WTC11 (cell line): Measurements from ENCODE around the gene DNAJB5. TPM values are rescaled to one million over a fixed set of nuclear protein-coding genes. Genes with fewer than 3 reads are reported as not detected.

Experiments used
- ATAC-seq: fragments of 200-7000 bp; cut with Tn5 transposase; 2 replicates; pipeline ENCODE4 v1.10.0; 2021; ENCODE audit warnings: mild to moderate bottlenecking, moderate library complexity
- CTCF ChIA-PET: fragments of 300-600 bp; sonication (Branson Sonifier 250); formaldehyde crosslinking; loops from one replicate; lab custom pipeline; 2021; ENCODE audit warnings: antibody characterized with exemption; lab: Charles Lee
- POLR2A ChIA-PET: fragments of 350-600 bp; sonication (Branson Sonifier 250); formaldehyde crosslinking; loops from one replicate; lab custom pipeline; 2021; ENCODE audit warnings: antibody characterized with exemption; lab: Charles Lee
- DNase-seq: peaks from one replicate; pipeline ENCODE4 v3.0.0; 2021; ENCODE audit warnings: low spot score
- H3K27ac Mint-ChIP-seq: 2 replicates; pipeline ENCODE4 v1.8.0; 2021; ENCODE audit warnings: mixed read lengths
- H3K27me3 Mint-ChIP-seq: 2 replicates; pipeline ENCODE4 v1.8.0; 2021; ENCODE audit warnings: low read depth, mild to moderate bottlenecking, moderate library complexity, mixed read lengths
- H3K36me3 Mint-ChIP-seq: 2 replicates; pipeline ENCODE4 v1.8.0; 2021; ENCODE audit warnings: mixed read lengths
- H3K4me1 Mint-ChIP-seq: 2 replicates; pipeline ENCODE4 v1.8.0; 2022; ENCODE audit warnings: mixed read lengths
- H3K4me3 Mint-ChIP-seq: 2 replicates; pipeline ENCODE4 v1.8.0; 2021; ENCODE audit warnings: mild to moderate bottlenecking, moderate library complexity, mixed read lengths
- H3K9me3 Mint-ChIP-seq: 2 replicates; pipeline ENCODE4 v1.8.0; 2021; ENCODE audit warnings: mixed read lengths
- ATF6 ChIP-seq: sonication (generic); formaldehyde crosslinking; IDR thresholded peaks from 2 replicates; pipeline ENCODE4 v1.8.1; 2023; ENCODE audit warnings: mild to moderate bottlenecking, missing genetic modification reagents
- CDX4 ChIP-seq: fragments of 250-450 bp; sonication (Bioruptor Pico); IDR thresholded peaks from 2 replicates; pipeline ENCODE4 v1.9.0; 2021; ENCODE audit warnings: moderate library complexity, mild to moderate bottlenecking, inconsistent platforms, borderline replicate concordance
- E2F4 ChIP-seq: sonication (generic); formaldehyde crosslinking; IDR thresholded peaks from 2 replicates; pipeline ENCODE4 v1.8.1; 2022; ENCODE audit warnings: low read depth, mild to moderate bottlenecking, moderate library complexity, missing genetic modification reagents, borderline replicate concordance
- E2F5 ChIP-seq: sonication (generic); formaldehyde crosslinking; IDR thresholded peaks from 2 replicates; pipeline ENCODE4 v1.8.1; 2022; ENCODE audit warnings: mild to moderate bottlenecking, moderate library complexity, missing genetic modification reagents
- ELF4 ChIP-seq: sonication (generic); formaldehyde crosslinking; IDR thresholded peaks from 2 replicates; pipeline ENCODE4 v1.8.1; 2022; ENCODE audit warnings: low read depth, mild to moderate bottlenecking, moderate library complexity, missing genetic modification reagents
- ETV6 ChIP-seq: sonication (generic); formaldehyde crosslinking; IDR thresholded peaks from 2 replicates; pipeline ENCODE4 v1.8.1; 2022; ENCODE audit warnings: mild to moderate bottlenecking, missing genetic modification reagents
- FOXK1 ChIP-seq: sonication (generic); formaldehyde crosslinking; IDR thresholded peaks from 2 replicates; pipeline ENCODE4 v1.8.0; 2022; ENCODE audit warnings: mild to moderate bottlenecking, moderate library complexity, missing genetic modification reagents
- JAZF1 ChIP-seq: fragments of 250-450 bp; sonication (Bioruptor Pico); IDR thresholded peaks from 2 replicates; pipeline ENCODE4 v1.9.0; 2021; ENCODE audit warnings: moderate library complexity, mild to moderate bottlenecking, inconsistent platforms
- JUN ChIP-seq: sonication (generic); formaldehyde crosslinking; IDR thresholded peaks from 2 replicates; pipeline ENCODE4 v1.8.0; 2023; ENCODE audit warnings: mild to moderate bottlenecking, missing genetic modification reagents
- MXD4 ChIP-seq: fragments of 250-450 bp; sonication (Bioruptor Pico); IDR thresholded peaks from 2 replicates; pipeline ENCODE4 v1.8.0; 2021; ENCODE audit warnings: mild to moderate bottlenecking, moderate library complexity, borderline replicate concordance
- NR2C2 ChIP-seq: sonication (generic); formaldehyde crosslinking; IDR thresholded peaks from 2 replicates; pipeline ENCODE4 v1.8.0; 2022; ENCODE audit warnings: mild to moderate bottlenecking, missing genetic modification reagents
- NR3C1 ChIP-seq: sonication (generic); formaldehyde crosslinking; conservative IDR thresholded peaks from 2 replicates; pipeline ENCODE4 v1.8.1; 2023; ENCODE audit warnings: low read depth, mild to moderate bottlenecking, missing genetic modification reagents
- PRRX2 ChIP-seq: fragments of 250-450 bp; sonication (Bioruptor Pico); IDR thresholded peaks from 2 replicates; pipeline ENCODE4 v1.8.0; 2021; ENCODE audit warnings: mild to moderate bottlenecking
- RORB ChIP-seq: fragments of 250-450 bp; sonication (Bioruptor Pico); IDR thresholded peaks from 2 replicates; pipeline ENCODE4 v1.9.0; 2021; ENCODE audit warnings: mild to moderate bottlenecking
- ZBTB43 ChIP-seq: sonication (generic); formaldehyde crosslinking; IDR thresholded peaks from 2 replicates; pipeline ENCODE4 v1.8.1; 2023; ENCODE audit warnings: mild to moderate bottlenecking, missing genetic modification reagents
- ZNF416 ChIP-seq: fragments of 250-450 bp; sonication (Bioruptor Pico); IDR thresholded peaks from 2 replicates; pipeline ENCODE4 v1.9.0; 2021; ENCODE audit warnings: mild to moderate bottlenecking, inconsistent platforms
- ZSCAN18 ChIP-seq: fragments of 250-450 bp; sonication (Bioruptor Pico); IDR thresholded peaks from 2 replicates; pipeline ENCODE4 v2.1.2; 2022; ENCODE audit warnings: mild to moderate bottlenecking, moderate library complexity
- total RNA-seq: library from RNA; stranded (reverse); gene quantifications from 3 replicates; pipeline ENCODE4 v1.2.3, GENCODE V29; 2021

The DNAJB5 gene
- total RNA-seq, 1 experiment from 2014 or later: 30.0 TPM

- Mint-ChIP-seq H3K4me1 (peaks cover 15% of the 10 kb centered on the region), H3K9me3 (no peaks in the 10 kb centered on the region), H3K36me3 (no peaks in the 10 kb centered on the region), H3K27me3 (peaks cover 4% of the 10 kb centered on the region), H3K4me3 (no peak overlapping the region), H3K27ac (no peak overlapping the region)
- ChIA-PET CTCF (interaction anchor here (1.0 to 4.7 kb wide), 3 partner anchors 12 to 85 kb away, joined by 3 to 202 read pairs (median 4); a partner anchor contains a TSS), POLR2A (no interaction called here)
- no peak for TF ChIP-seq E2F4 (CRISPR knock-in tag)
- TF ChIP-seq E2F5 (CRISPR knock-in tag): no peak
- ATAC-seq (no peak), DNase-seq (no peak)
Measured at GRCh38 chr9:34982361-34982760, 7.2 kb upstream of the DNAJB5 start.

- no peak for TF ChIP-seq E2F4 (CRISPR knock-in tag)
- no peak for TF ChIP-seq NR3C1 (CRISPR knock-in tag)
- no peak for TF ChIP-seq ZBTB43 (CRISPR knock-in tag)
- TF ChIP-seq CDX4: no peak
- TF ChIP-seq ZNF416 (CRISPR knock-in tag): no peak
- no peak for TF ChIP-seq ETV6 (CRISPR knock-in tag)
- TF ChIP-seq FOXK1 (CRISPR knock-in tag): no peak
- TF ChIP-seq JAZF1: no peak
- no peak for TF ChIP-seq ZSCAN18 (CRISPR knock-in tag)
- TF ChIP-seq PRRX2 (CRISPR knock-in tag): no peak
- no peak for TF ChIP-seq RORB
- TF ChIP-seq ELF4: no peak
- no peak for TF ChIP-seq MXD4 (CRISPR knock-in tag)
- TF ChIP-seq NR2C2 (CRISPR knock-in tag): no peak
- TF ChIP-seq JUN: no peak
- TF ChIP-seq ATF6: no peak
- no peak overlapping the region for H3K4me3 Mint-ChIP-seq
- no peaks in the 10 kb centered on the region for H3K36me3 Mint-ChIP-seq
- H3K27me3 Mint-ChIP-seq: peaks cover 4% of the 10 kb centered on the region
- CTCF ChIA-PET: interaction anchor here (4.7 kb wide), 1 partner anchor 86 kb away, joined by 202 read pairs; a partner anchor contains a TSS
- peaks cover 18% of the 10 kb centered on the region for H3K4me1 Mint-ChIP-seq
- ATAC-seq (no peak), DNase-seq (no peak)
- H3K27ac Mint-ChIP-seq: no peak overlapping the region
- POLR2A ChIA-PET: no interaction called here
- no peaks in the 10 kb centered on the region for H3K9me3 Mint-ChIP-seq
Measured at GRCh38 chr9:34983209-34983608, 6.3 kb upstream of the DNAJB5 start.
